ENCODE data around the gene SCUBE1. TPM values are rescaled to one million over a fixed set of nuclear protein-coding genes. Genes with fewer than 3 reads are reported as not detected.

Gene SCUBE1
- total RNA-seq, 3 donors from 2014 or later (not counting 1 experiment from before 2014, with no cell fraction given): 0.05 to 1.2 (median 0.11) TPM

- intact Hi-C loops (cut with micrococcal nuclease): no loop called here
- WGBS (ENCODE audit: insufficient coverage): 59% methylated on average over 20 of the region's 20 CpGs
- peaks cover 2% of the 10 kb centered on the region for H3K27me3 ChIP-seq (ENCODE audit: control insufficient read depth, insufficient read depth, low read length)
- no peak for TF ChIP-seq CTCF (IDR thresholded peaks at IDR 0.05)
- Mint-ChIP-seq H3K27ac (peak overlapping the region in 1 of 2 donors; percentile 92), H3K4me1 (peaks cover 42 to 53% of the 10 kb centered on the region in 2 donors), H3K36me3 (no peaks in the 10 kb centered on the region), H3K9me3 (no peaks in the 10 kb centered on the region), H3K4me3 (peak overlapping the region; percentile 90), H3K27me3 (ENCODE audit: low read depth in 2 of 2) (no peaks in the 10 kb centered on the region)
- H3K36me3 ChIP-seq (ENCODE audit: control insufficient read depth, insufficient read depth, low read length): no peaks in the 10 kb centered on the region
- no peak overlapping the region for H3K27ac ChIP-seq (ENCODE audit: low read length)
- no peaks in the 10 kb centered on the region for H3K9me3 ChIP-seq (ENCODE audit: control insufficient read depth, insufficient read depth, low read length)
- no peak overlapping the region for H3K4me3 ChIP-seq (ENCODE audit: low read length)
- ATAC-seq (no peak), DNase-seq (no peak)
- H3K4me1 ChIP-seq (ENCODE audit: control insufficient read depth, insufficient read depth, low read length): peaks cover 53% of the 10 kb centered on the region
Measured at GRCh38 chr22:43257961-43258360, 85.2 kb downstream of the SCUBE1 start.

DNA sequence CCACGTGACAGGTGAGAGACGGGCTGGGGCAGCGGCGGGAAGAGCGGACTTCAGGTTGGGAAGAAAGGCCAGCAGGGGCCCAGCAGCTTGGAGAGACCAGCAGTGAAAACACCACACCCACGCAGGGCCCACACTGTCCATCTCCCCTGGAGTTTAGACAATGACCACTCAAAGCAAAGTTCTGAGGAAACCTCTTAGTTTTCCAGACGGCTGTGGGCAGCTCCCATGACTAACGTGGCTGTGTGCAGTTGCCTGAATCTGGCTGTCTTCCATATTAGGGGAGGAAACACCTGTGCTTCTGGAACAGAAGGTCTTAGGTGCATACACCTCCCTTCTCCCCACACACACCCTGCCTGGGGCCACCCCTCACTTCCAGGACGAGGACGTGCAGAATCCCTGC lies 85.6 kb downstream of the SCUBE1 start:
- 48% methylated on average over 10 of the region's 10 CpGs for WGBS (ENCODE audit: insufficient coverage)
- DNase-seq (no peak), ATAC-seq (no peak)
- no peaks in the 10 kb centered on the region for H3K27me3 Mint-ChIP-seq (ENCODE audit: low read depth in 2 of 2)
- H3K36me3 Mint-ChIP-seq: no peaks in the 10 kb centered on the region
- Histone ChIP-seq H3K27me3 (ENCODE audit: control insufficient read depth, insufficient read depth, low read length) (peaks cover 2% of the 10 kb centered on the region), H3K36me3 (ENCODE audit: control insufficient read depth, insufficient read depth, low read length) (no peaks in the 10 kb centered on the region), H3K27ac (ENCODE audit: low read length) (no peak overlapping the region), H3K4me1 (ENCODE audit: control insufficient read depth, insufficient read depth, low read length) (peaks cover 49% of the 10 kb centered on the region), H3K4me3 (ENCODE audit: low read length) (no peak overlapping the region), H3K9me3 (ENCODE audit: control insufficient read depth, insufficient read depth, low read length) (no peaks in the 10 kb centered on the region)
- H3K27ac Mint-ChIP-seq: peak overlapping the region; percentile 87 to 92
- H3K4me3 Mint-ChIP-seq: peak overlapping the region; percentile 90
- intact Hi-C loops (cut with micrococcal nuclease): no loop called here
- no peak for TF ChIP-seq CTCF (IDR thresholded peaks at IDR 0.05)
- no peaks in the 10 kb centered on the region for H3K9me3 Mint-ChIP-seq
- H3K4me1 Mint-ChIP-seq: peaks cover 38 to 49% of the 10 kb centered on the region in 2 donors

DNA sequence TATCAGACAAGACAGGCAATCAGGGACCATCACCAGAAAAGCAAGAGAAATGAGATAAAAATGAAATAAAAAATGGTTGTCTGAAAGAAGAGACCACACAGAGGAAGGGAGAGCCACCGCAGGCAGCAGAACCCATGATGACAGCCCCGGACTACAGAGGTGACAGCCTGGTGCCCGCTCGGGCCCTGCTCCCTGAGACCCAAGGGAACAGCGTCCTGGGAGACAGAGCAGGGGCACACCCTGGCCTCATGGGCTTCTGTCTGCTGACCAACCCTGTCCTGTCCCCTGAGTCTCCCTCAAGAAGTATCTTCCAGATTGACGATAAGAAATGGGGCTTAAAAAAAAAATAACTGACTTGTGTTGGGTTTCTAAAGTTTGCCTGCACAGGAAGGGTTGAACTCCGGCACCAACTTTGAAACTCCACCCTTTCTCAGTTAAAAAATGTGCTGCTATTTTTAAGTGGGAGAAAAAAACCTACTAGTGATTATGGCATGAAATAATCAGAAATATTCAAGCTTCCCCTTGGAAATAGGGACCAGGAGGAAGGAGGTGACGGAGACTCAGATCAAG lies 86.1 kb downstream of the SCUBE1 start:
- intact Hi-C loops (cut with micrococcal nuclease): no loop called here
- H3K36me3 ChIP-seq (ENCODE audit: control insufficient read depth, insufficient read depth, low read length): no peaks in the 10 kb centered on the region
- Mint-ChIP-seq H3K27me3 (ENCODE audit: low read depth in 2 of 2) (no peaks in the 10 kb centered on the region), H3K4me3 (peak overlapping the region; percentile 90), H3K36me3 (no peaks in the 10 kb centered on the region), H3K27ac (peak overlapping the region; percentile 87 to 92), H3K4me1 (peaks cover 33 to 44% of the 10 kb centered on the region in 2 donors), H3K9me3 (no peaks in the 10 kb centered on the region)
- ATAC-seq: peak; percentile 42 to 68 (median 61)
- WGBS (ENCODE audit: insufficient coverage): 17% methylated on average over 7 of the region's 8 CpGs
- H3K4me1 ChIP-seq (ENCODE audit: control insufficient read depth, insufficient read depth, low read length): peaks cover 44% of the 10 kb centered on the region
- no peak for TF ChIP-seq CTCF (IDR thresholded peaks at IDR 0.05)
- H3K9me3 ChIP-seq (ENCODE audit: control insufficient read depth, insufficient read depth, low read length): no peaks in the 10 kb centered on the region
- DNase-seq: peak in 1 of 2 donors; percentile 37
- H3K4me3 ChIP-seq (ENCODE audit: low read length): no peak overlapping the region
- peaks cover 2% of the 10 kb centered on the region for H3K27me3 ChIP-seq (ENCODE audit: control insufficient read depth, insufficient read depth, low read length)
- H3K27ac ChIP-seq (ENCODE audit: low read length): no peak overlapping the region

DNA sequence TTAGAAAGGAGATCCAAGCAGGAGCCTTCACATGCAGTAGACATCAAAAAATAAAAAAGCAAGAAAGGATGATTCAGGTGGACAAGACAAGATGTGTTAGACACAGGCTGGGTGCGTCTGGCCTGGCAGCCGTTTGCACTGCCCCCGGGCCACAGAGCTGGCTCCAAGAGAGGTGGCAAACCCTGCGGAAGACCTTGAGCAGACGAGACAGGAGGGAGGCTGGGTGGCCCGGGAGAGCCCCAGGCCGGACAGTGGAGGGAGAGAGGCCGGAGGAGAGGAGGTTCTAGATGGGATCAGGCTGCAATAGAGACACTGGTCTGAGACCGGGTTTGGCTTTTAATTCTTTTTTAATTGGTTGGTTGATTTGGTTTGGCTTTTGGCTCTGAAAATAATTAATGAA lies 86.6 kb downstream of the SCUBE1 start:
- Mint-ChIP-seq H3K36me3 (no peaks in the 10 kb centered on the region), H3K4me3 (peak overlapping the region; percentile 90), H3K9me3 (no peaks in the 10 kb centered on the region), H3K27ac (peak overlapping the region; percentile 87 to 92), H3K4me1 (peaks cover 33 to 41% of the 10 kb centered on the region in 2 donors), H3K27me3 (ENCODE audit: low read depth in 2 of 2) (no peaks in the 10 kb centered on the region)
- Histone ChIP-seq H3K36me3 (ENCODE audit: control insufficient read depth, insufficient read depth, low read length) (no peaks in the 10 kb centered on the region), H3K4me3 (ENCODE audit: low read length) (no peak overlapping the region), H3K4me1 (ENCODE audit: control insufficient read depth, insufficient read depth, low read length) (peaks cover 40% of the 10 kb centered on the region), H3K27me3 (ENCODE audit: control insufficient read depth, insufficient read depth, low read length) (peaks cover 2% of the 10 kb centered on the region), H3K27ac (ENCODE audit: low read length) (no peak overlapping the region), H3K9me3 (ENCODE audit: control insufficient read depth, insufficient read depth, low read length) (no peaks in the 10 kb centered on the region)
- ATAC-seq: peak in 1 of 3 donors; percentile 11
- TF ChIP-seq CTCF (IDR thresholded peaks at IDR 0.05): no peak
- intact Hi-C loops (cut with micrococcal nuclease): no loop called here
- no peak for DNase-seq
- WGBS (ENCODE audit: insufficient coverage): 78% methylated on average over 9 of the region's 9 CpGs
